K562 (cell line): ENCODE data around the gene ADAMTS14. TPM values are rescaled to one million over a fixed set of nuclear protein-coding genes. Genes with fewer than 3 reads are reported as not detected.

Experiments used
- CBFA2T3 ChIP-seq: fragments of 450-650 bp; IDR thresholded peaks from 2 replicates; pipeline ENCODE4 v1.6.1; 2017
- CHD1 ChIP-seq: fragments of 200-600 bp; sonication (generic); IDR thresholded peaks from one replicate; pipeline ENCODE4 v1.6.1; 2012; ENCODE audit warnings: mild to moderate bottlenecking, moderate library complexity, low read length, inconsistent platforms
- DMBX1 ChIP-seq: fragments of 250-450 bp; sonication (Bioruptor Pico); IDR thresholded peaks from 2 replicates; pipeline ENCODE4 v1.8.0; 2022; ENCODE audit warnings: inconsistent platforms, mild to moderate bottlenecking, moderate library complexity, borderline replicate concordance
- HDAC6 ChIP-seq: IDR thresholded peaks from 2 replicates; pipeline ENCODE4 v1.6.1; 2012; ENCODE audit warnings: low read depth, mild to moderate bottlenecking, control low read depth, inconsistent platforms, low read length, moderate library complexity
- PHB ChIP-seq: fragments of 250-450 bp; sonication (Bioruptor Pico); IDR thresholded peaks from 2 replicates; pipeline ENCODE4 v1.5.0; 2021
- SMARCE1 ChIP-seq: fragments of 450-650 bp; IDR thresholded peaks from 2 replicates; pipeline ENCODE4 v1.7.1; 2016; ENCODE audit warnings: mild to moderate bottlenecking
- SP1 ChIP-seq: sonication (generic); formaldehyde crosslinking; IDR thresholded peaks from 2 replicates; pipeline ENCODE4 v1.8.1; 2022; ENCODE audit warnings: mild to moderate bottlenecking, missing genetic modification reagents
- SP2 ChIP-seq: IDR thresholded peaks from 2 replicates; pipeline ENCODE4 v1.6.1; 2011; ENCODE audit warnings: mild to moderate bottlenecking, low read depth, low read length, moderate library complexity; ENCODE audit not compliant: poor library complexity, severe bottlenecking; ENCODE audit errors: extremely low read depth
- ZBTB17 ChIP-seq: fragments of 450-650 bp; formaldehyde crosslinking; IDR thresholded peaks from 2 replicates; pipeline ENCODE4 v1.4.0; 2020; ENCODE audit warnings: mild to moderate bottlenecking
- ZFPM2 ChIP-seq: fragments of 250-450 bp; sonication (Bioruptor Pico); IDR thresholded peaks from 2 replicates; pipeline ENCODE4 v1.5.1; 2022; ENCODE audit warnings: mild to moderate bottlenecking
- ZNF174 ChIP-seq: fragments of 250-450 bp; sonication (Bioruptor Pico); IDR thresholded peaks from 2 replicates; pipeline ENCODE4 v1.4.0; 2020; ENCODE audit warnings: mild to moderate bottlenecking
- polyA plus RNA-seq, 8 experiments: library from polyadenylated mRNA; depleted of rRNA in 4 of 8; stranded (reverse) in 5 of 8; unstranded in 3 of 8; fragments of >200 nt; fragmentation: Nextera tagmentation in 2 of 8; fragmentation: Illumina TruSeq in 1 of 8; extraction: Ambion mirVana in 2 of 8; extraction: Trizol in 1 of 8; gene quantifications; 2 replicates each; pipeline versions ENCODE4 v1.2.1 to v1.2.3, GENCODE V29; 2011 to 2014; ENCODE audit warnings: inconsistent platforms in 1 of 8, missing spikeins in 1 of 8
- total RNA-seq, 7 experiments: library from RNA; depleted of rRNA in 6 of 7; stranded (reverse); fragments of >200 nt in 6 of 7; fragmentation: Illumina TruSeq in 2 of 7; extraction: Trizol in 2 of 7; gene quantifications; 2 replicates each; pipeline versions ENCODE4 v1.2.1 to v1.2.3, GENCODE V29; 2011 to 2021; ENCODE audit warnings: low replicate concordance in 1 of 7
- TF ChIP-seq, protein P1 (sequence below): fragments of 450-650 bp; IDR thresholded peaks from 2 replicates; pipeline ENCODE4 v1.6.1; 2017; ENCODE audit warnings: antibody characterized with exemption
- TF ChIP-seq, protein P2 (sequence below): fragments of 450-650 bp; formaldehyde crosslinking; IDR thresholded peaks from 2 replicates; pipeline ENCODE4 v1.4.0; 2022; ENCODE audit warnings: missing genetic modification characterization
- TF ChIP-seq, protein P3 (sequence below): sonication (generic); formaldehyde crosslinking; IDR thresholded peaks from 2 replicates; pipeline ENCODE4 v1.9.0; 2022; ENCODE audit warnings: mild to moderate bottlenecking, missing genetic modification reagents
- TF ChIP-seq, protein P4 (sequence below): sonication (generic); formaldehyde crosslinking; IDR thresholded peaks from 2 replicates; pipeline ENCODE4 v1.8.1; 2023; ENCODE audit warnings: mild to moderate bottlenecking, missing genetic modification reagents
- TF ChIP-seq, protein P5 (sequence below): fragments of 450-650 bp; IDR thresholded peaks from 2 replicates; pipeline ENCODE4 v1.6.1; 2016; ENCODE audit warnings: borderline replicate concordance
- TF ChIP-seq, protein P6 (sequence below): fragments of 250-450 bp; sonication (Bioruptor Pico); IDR thresholded peaks from 2 replicates; pipeline ENCODE4 v1.4.0; 2020; ENCODE audit warnings: mild to moderate bottlenecking, moderate library complexity, borderline replicate concordance

ADAMTS14 gene
- total and polyA plus RNA-seq, 9 of the 15 experiments (the other 6 are each of a cell fraction or from before 2014, with no cell fraction given): 0.04 to 37.4 (median 15.9) TPM

DNA sequence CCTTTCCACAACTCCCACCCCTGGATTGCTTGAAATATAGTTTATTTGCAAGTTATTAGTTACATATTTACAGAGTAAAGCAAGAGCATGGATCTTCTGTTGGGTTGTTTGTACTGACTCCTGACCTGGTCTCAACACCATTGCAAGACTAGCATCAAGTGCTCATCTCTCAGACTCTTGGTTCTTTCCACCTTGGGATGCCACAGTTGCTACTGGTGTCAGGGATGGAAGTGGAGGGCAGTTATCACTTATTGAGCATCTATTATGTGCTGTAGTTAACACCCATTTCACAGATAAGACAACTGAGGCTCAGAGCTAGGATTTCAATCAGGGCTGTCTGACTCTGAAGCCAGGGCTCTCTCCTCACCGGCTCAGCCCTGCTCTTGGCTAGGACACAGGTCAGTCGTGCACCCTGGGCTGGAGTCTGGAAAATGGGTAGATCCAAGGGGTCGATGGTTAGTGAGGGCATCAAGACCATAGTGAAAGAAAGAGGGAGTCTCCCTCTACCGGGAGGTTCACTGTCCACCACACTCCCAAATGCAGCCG is 614 bp upstream of the ADAMTS14 start (continued):
- TF ChIP-seq, protein P1, sequence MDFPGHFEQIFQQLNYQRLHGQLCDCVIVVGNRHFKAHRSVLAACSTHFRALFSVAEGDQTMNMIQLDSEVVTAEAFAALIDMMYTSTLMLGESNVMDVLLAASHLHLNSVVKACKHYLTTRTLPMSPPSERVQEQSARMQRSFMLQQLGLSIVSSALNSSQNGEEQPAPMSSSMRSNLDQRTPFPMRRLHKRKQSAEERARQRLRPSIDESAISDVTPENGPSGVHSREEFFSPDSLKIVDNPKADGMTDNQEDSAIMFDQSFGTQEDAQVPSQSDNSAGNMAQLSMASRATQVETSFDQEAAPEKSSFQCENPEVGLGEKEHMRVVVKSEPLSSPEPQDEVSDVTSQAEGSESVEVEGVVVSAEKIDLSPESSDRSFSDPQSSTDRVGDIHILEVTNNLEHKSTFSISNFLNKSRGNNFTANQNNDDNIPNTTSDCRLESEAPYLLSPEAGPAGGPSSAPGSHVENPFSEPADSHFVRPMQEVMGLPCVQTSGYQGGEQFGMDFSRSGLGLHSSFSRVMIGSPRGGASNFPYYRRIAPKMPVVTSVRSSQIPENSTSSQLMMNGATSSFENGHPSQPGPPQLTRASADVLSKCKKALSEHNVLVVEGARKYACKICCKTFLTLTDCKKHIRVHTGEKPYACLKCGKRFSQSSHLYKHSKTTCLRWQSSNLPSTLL: no peak
- peak; percentile 85 for TF ChIP-seq DMBX1
- TF ChIP-seq HDAC6: no peak
- TF ChIP-seq SP2: no peak
- no peak for TF ChIP-seq ZNF174
- TF ChIP-seq, protein P2, sequence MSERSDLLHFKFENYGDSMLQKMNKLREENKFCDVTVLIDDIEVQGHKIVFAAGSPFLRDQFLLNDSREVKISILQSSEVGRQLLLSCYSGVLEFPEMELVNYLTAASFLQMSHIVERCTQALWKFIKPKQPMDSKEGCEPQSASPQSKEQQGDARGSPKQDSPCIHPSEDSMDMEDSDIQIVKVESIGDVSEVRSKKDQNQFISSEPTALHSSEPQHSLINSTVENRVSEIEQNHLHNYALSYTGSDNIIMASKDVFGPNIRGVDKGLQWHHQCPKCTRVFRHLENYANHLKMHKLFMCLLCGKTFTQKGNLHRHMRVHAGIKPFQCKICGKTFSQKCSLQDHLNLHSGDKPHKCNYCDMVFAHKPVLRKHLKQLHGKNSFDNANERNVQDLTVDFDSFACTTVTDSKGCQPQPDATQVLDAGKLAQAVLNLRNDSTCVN (CRISPR knock-in tag): no peak
- no peak for TF ChIP-seq ZFPM2 (CRISPR knock-in tag)
- TF ChIP-seq, protein P3, sequence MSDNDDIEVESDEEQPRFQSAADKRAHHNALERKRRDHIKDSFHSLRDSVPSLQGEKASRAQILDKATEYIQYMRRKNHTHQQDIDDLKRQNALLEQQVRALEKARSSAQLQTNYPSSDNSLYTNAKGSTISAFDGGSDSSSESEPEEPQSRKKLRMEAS (CRISPR knock-in tag): peak; percentile 35; the same call in 1 of the 2 replicates
- TF ChIP-seq SMARCE1: peak; percentile 74
- TF ChIP-seq, protein P4, sequence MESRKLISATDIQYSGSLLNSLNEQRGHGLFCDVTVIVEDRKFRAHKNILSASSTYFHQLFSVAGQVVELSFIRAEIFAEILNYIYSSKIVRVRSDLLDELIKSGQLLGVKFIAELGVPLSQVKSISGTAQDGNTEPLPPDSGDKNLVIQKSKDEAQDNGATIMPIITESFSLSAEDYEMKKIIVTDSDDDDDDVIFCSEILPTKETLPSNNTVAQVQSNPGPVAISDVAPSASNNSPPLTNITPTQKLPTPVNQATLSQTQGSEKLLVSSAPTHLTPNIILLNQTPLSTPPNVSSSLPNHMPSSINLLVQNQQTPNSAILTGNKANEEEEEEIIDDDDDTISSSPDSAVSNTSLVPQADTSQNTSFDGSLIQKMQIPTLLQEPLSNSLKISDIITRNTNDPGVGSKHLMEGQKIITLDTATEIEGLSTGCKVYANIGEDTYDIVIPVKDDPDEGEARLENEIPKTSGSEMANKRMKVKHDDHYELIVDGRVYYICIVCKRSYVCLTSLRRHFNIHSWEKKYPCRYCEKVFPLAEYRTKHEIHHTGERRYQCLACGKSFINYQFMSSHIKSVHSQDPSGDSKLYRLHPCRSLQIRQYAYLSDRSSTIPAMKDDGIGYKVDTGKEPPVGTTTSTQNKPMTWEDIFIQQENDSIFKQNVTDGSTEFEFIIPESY (CRISPR knock-in tag): 0 out of 2 replicates have a peak, but pooled peaks have one; percentile 26
- TF ChIP-seq SP1 (CRISPR knock-in tag): peak; percentile 58; the same call in 1 of the 2 replicates
- TF ChIP-seq ZBTB17 (CRISPR knock-in tag): peak; percentile 72; the same call in 1 of the 2 replicates
- TF ChIP-seq CHD1: peak; percentile 89
- TF ChIP-seq, protein P5, sequence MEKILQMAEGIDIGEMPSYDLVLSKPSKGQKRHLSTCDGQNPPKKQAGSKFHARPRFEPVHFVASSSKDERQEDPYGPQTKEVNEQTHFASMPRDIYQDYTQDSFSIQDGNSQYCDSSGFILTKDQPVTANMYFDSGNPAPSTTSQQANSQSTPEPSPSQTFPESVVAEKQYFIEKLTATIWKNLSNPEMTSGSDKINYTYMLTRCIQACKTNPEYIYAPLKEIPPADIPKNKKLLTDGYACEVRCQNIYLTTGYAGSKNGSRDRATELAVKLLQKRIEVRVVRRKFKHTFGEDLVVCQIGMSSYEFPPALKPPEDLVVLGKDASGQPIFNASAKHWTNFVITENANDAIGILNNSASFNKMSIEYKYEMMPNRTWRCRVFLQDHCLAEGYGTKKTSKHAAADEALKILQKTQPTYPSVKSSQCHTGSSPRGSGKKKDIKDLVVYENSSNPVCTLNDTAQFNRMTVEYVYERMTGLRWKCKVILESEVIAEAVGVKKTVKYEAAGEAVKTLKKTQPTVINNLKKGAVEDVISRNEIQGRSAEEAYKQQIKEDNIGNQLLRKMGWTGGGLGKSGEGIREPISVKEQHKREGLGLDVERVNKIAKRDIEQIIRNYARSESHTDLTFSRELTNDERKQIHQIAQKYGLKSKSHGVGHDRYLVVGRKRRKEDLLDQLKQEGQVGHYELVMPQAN: peak; percentile 68
- no peak for TF ChIP-seq PHB (CRISPR knock-in tag)
- no peak for TF ChIP-seq CBFA2T3
- TF ChIP-seq, protein P6, sequence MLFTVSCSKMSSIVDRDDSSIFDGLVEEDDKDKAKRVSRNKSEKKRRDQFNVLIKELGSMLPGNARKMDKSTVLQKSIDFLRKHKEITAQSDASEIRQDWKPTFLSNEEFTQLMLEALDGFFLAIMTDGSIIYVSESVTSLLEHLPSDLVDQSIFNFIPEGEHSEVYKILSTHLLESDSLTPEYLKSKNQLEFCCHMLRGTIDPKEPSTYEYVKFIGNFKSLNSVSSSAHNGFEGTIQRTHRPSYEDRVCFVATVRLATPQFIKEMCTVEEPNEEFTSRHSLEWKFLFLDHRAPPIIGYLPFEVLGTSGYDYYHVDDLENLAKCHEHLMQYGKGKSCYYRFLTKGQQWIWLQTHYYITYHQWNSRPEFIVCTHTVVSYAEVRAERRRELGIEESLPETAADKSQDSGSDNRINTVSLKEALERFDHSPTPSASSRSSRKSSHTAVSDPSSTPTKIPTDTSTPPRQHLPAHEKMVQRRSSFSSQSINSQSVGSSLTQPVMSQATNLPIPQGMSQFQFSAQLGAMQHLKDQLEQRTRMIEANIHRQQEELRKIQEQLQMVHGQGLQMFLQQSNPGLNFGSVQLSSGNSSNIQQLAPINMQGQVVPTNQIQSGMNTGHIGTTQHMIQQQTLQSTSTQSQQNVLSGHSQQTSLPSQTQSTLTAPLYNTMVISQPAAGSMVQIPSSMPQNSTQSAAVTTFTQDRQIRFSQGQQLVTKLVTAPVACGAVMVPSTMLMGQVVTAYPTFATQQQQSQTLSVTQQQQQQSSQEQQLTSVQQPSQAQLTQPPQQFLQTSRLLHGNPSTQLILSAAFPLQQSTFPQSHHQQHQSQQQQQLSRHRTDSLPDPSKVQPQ: no peak; the same call in 1 of the 2 replicates
